IPS-20b (cell line): Measurements from ENCODE around the gene ATP6V1B1.

ENCODE experiments used
- H3K27ac ChIP-seq: one replicate; pipeline ENCODE4 v1.5.1; 2013; ENCODE audit warnings: low read length
- H3K27me3 ChIP-seq: 2 replicates; pipeline ENCODE4 v1.6.1; 2013; ENCODE audit warnings: mild to moderate bottlenecking, low read length, inconsistent platforms; ENCODE audit not compliant: insufficient read depth
- H3K36me3 ChIP-seq: 2 replicates; pipeline ENCODE4 v1.6.1; 2013; ENCODE audit warnings: low read depth, mild to moderate bottlenecking, inconsistent platforms, low read length, moderate library complexity; ENCODE audit not compliant: insufficient read depth
- H3K4me1 ChIP-seq: 2 replicates; pipeline ENCODE4 v1.6.1; 2013; ENCODE audit warnings: mild to moderate bottlenecking, control low read depth, inconsistent platforms, low read length, moderate library complexity; ENCODE audit not compliant: insufficient read depth
- H3K4me3 ChIP-seq: 2 replicates; pipeline ENCODE4 v1.5.1; 2013; ENCODE audit warnings: mild to moderate bottlenecking, low read length, inconsistent platforms
- H3K9ac ChIP-seq: 2 replicates; pipeline ENCODE4 v1.6.1; 2013; ENCODE audit warnings: low read depth, mild to moderate bottlenecking, inconsistent platforms, low read length, moderate library complexity
- H3K9me3 ChIP-seq: 2 replicates; pipeline ENCODE4 v1.6.1; 2013; ENCODE audit warnings: mild to moderate bottlenecking, low read depth, low read length, inconsistent platforms; ENCODE audit not compliant: insufficient read depth

Gene ATP6V1B1

DNA sequence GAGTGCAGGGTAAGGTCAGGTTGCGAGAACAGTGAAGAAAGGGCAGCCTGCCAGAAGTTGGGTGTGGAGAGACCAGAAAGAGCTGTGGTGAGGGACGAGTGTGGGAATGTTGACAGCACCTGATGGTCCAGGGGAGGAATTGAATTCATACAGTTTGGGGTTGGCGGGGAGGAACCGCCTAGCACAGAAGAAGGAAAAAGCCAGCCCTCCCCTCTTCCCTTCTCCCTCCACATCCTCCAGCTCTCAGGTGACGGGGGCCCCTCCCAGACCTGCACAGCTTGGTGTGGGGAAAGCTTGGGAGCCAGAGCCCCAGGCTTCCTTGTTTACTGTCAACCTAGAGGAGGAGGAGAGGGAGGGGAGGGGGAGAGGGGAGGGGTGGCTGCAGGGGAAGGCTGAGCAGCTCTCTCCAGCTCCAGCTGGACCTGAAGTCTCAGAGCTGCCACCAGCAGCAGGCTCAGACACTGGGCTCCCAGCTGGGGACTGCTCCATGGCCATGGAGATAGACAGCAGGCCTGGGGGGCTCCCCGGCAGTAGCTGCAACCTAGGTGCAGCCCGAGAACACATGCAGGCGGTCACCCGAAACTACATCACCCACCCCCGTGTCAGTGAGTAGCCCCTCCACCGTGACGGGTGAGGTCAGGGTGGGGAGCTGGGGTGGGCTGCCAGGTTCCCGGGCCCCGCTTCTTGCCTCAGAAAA lies at the start of gene ATP6V1B1:
ATP6V1B1 (plus strand) TSS at position 433 of the 697 bp plus-strand sequence; CDS start at position 488, 55 bp downstream.
- H3K4me1 ChIP-seq: peaks cover 12% of the 10 kb centered on the region
- no peak within 1 kb of the TSS for H3K9ac ChIP-seq
- H3K27me3 ChIP-seq: peaks cover 64% of the 10 kb centered on the region
- no peaks in the 10 kb centered on the region for H3K9me3 ChIP-seq
- H3K27ac ChIP-seq: no peak within 1 kb of the TSS
- H3K36me3 ChIP-seq: no peaks in the 10 kb centered on the region
- no peak within 1 kb of the TSS for H3K4me3 ChIP-seq

DNA sequence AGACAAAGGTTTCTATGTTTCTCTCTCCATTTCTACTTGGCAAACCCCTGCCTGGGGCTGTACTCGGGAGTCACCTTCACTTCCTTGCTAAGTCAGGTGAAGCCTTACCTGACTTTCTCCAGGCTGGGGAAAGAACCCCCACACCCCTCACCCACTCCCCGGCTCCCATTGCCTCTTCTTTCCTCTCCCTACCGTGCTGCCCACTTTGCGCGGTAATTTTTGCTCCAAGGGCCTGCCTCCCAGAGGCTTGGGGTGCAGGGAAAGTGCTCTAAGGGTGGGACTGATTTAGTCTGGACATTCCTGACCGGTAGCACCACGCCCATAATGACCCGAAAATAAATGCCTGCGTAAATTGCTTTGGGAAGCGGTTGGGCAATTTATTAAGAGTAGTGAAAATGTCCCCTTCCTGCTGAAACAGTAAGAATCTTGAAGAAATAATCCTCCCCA lies 49.1 kb upstream of the ATP6V1B1 start:
- H3K4me1 ChIP-seq: peaks cover 4% of the 10 kb centered on the region; the same call in 1 of the 2 replicates
- H3K27me3 ChIP-seq: peaks cover 100% of the 10 kb centered on the region
- H3K9ac ChIP-seq: no peak overlapping the region
- H3K4me3 ChIP-seq: no peak overlapping the region
- H3K27ac ChIP-seq: no peak overlapping the region
- H3K9me3 ChIP-seq: peaks cover 4% of the 10 kb centered on the region; the same call in 1 of the 2 replicates
- H3K36me3 ChIP-seq: no peaks in the 10 kb centered on the region

DNA sequence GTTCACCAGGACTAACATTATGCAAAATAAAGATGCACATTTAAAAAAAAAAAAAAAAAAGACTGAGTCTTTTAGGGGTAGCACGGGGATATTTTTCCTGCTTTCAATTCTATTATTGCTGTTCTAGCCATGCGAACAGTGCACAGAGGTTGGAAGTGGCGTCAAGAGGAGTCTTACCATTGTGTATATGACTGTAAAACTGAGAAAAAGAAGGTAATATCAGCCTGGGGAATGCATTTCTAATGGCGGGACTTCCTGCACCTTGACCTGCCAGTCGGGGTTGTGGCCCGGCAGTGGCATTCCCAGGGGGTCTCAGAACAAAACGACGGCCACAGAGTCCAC lies 48.5 kb upstream of the ATP6V1B1 start:
- no peak overlapping the region for H3K9ac ChIP-seq

DNA sequence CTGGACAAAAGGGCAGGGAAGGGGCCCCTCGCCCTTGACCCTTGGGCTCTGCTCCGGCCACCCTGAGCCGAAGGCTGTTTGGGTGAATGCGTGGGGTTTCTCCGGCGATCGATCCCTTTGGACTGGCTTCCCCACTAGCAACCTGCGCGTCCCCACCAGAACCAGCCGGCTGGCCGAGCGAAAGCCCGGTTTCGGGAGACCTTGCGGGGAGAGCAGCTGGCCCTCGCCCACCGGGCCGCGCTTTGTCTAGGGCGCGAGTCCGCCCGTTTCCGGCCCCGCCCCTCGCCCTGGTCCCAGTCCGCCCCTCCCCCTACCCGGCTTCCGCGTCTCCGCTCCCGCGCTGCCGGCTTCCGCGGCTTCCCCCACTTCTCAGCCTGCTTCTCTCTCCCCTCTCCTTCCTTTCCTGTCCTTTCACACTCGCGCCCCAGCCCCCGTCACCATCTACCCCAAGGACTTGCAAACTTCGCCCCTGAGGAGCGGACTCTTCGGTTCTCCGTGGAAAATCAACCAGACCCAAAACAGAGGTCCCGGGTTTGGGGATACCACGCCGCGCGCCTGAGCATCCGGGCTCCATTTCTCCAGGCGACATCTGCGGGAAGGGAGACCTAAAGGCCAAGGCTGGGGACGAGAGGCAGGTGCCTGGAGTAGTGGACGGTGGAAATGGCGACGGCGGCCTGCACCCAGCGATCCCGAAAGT lies 48.0 kb upstream of the ATP6V1B1 start:
- H3K4me1 ChIP-seq: peaks cover 4% of the 10 kb centered on the region; the same call in 1 of the 2 replicates
- H3K36me3 ChIP-seq: no peaks in the 10 kb centered on the region
- H3K4me3 ChIP-seq: peak overlapping the region; percentile 59
- no peak overlapping the region for H3K27ac ChIP-seq
- peaks cover 4% of the 10 kb centered on the region; the same call in 1 of the 2 replicates for H3K9me3 ChIP-seq
- H3K27me3 ChIP-seq: peaks cover 100% of the 10 kb centered on the region
- no peak overlapping the region for H3K9ac ChIP-seq

More for the DNA sequence above, 48.5 kb upstream of the ATP6V1B1 start:
- H3K4me1 ChIP-seq: peaks cover 4% of the 10 kb centered on the region; the same call in 1 of the 2 replicates
- H3K27ac ChIP-seq: no peak overlapping the region
- H3K4me3 ChIP-seq: peak overlapping the region; percentile 59
- no peaks in the 10 kb centered on the region for H3K36me3 ChIP-seq
- H3K9me3 ChIP-seq: peaks cover 4% of the 10 kb centered on the region; the same call in 1 of the 2 replicates
- peaks cover 100% of the 10 kb centered on the region for H3K27me3 ChIP-seq

DNA sequence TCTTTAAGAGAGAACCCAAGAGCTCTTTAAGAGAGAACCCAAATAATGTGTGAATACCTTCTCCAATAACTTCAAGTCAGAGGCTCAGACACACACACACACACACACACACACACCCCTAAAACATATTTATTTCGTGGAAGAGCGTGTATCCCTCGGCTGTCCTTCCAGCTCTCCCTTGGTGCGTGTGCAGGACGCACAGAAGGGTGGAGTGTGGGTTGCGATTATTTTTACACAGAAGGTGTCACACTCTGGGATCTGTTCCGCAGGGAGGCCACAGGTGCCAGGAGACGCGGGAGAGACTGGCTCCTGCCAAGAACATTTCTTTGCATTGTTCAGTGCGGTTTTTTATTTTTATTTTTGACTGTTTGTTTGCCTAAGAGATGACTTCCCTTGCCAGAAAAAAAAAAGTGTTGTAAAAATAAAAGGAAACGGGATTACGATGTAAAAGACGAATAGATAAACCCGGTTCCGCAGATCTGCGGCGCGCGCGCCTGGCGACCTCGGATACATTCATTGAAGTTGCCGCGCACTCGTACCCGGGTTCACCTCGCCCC lies 47.3 kb upstream of the ATP6V1B1 start:
- no peak overlapping the region for H3K9ac ChIP-seq
- peaks cover 4% of the 10 kb centered on the region; the same call in 1 of the 2 replicates for H3K4me1 ChIP-seq
- H3K36me3 ChIP-seq: no peaks in the 10 kb centered on the region
- peaks cover 4% of the 10 kb centered on the region; the same call in 1 of the 2 replicates for H3K9me3 ChIP-seq
- peaks cover 100% of the 10 kb centered on the region for H3K27me3 ChIP-seq
- no peak overlapping the region for H3K27ac ChIP-seq
- H3K4me3 ChIP-seq: peak overlapping the region; percentile 59; the same call in 1 of the 2 replicates

DNA sequence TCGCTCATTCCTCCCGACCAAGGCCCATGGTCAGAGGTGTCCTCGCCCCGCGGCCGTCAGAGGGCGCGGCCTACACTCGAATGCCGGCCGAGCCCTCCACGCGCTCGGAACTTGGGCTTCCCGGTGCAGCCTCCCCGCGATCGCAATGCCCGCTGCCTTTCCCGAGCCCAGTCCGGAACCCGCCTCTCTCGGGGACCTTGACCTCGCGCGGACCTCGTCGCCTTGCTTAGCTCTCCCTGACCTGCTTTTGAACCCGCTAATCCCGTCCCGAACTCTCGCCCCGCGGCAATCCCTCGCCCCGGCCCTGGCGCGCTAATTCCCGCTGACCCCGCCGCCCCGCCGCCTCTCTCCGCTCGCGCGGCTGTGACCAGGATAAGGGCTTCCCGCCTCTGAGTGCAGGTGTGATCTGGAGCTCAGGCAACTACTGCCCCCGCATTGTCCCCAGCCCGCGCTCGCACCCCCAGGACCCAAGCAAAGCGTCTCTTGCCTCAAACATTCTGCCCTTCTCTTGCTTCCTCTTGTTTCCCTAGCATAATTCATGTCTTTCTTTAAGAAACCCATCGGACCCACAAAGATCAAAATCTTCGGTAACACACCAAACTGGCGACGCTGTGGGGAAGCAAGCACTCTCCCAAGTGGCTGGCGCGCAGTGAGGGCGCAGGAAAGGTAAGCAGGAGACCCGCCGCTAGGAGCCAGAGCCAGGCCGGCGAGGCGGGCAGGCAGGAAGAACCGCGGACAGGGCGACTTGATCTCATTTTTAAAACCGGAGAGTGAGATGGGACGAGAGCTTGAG lies 46.6 kb upstream of the ATP6V1B1 start:
- H3K9ac ChIP-seq: no peak overlapping the region
- peaks cover 4% of the 10 kb centered on the region; the same call in 1 of the 2 replicates for H3K4me1 ChIP-seq
- peaks cover 100% of the 10 kb centered on the region for H3K27me3 ChIP-seq
- H3K27ac ChIP-seq: no peak overlapping the region
- H3K4me3 ChIP-seq: peak overlapping the region; percentile 43; the same call in 1 of the 2 replicates
- peaks cover 4% of the 10 kb centered on the region; the same call in 1 of the 2 replicates for H3K9me3 ChIP-seq
- H3K36me3 ChIP-seq: no peaks in the 10 kb centered on the region

DNA sequence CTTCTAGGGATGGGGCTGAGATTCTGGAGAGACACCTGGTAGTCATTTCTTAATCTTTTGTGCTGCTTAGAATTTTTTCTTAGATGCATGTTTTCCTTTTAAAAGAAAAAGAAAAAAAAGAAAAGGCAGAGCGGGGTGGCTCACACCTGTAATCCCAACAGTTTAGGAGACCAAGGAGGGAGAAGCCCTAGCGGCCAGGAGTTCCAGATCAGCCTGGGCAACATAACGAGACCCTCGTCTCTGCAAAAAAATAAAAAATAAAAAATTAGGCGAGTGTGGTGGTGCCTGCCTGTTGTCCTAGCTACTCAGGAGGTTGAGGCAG lies 46.0 kb upstream of the ATP6V1B1 start:
- Histone ChIP-seq H3K4me1 (peaks cover 4% of the 10 kb centered on the region; the same call in 1 of the 2 replicates), H3K4me3 (no peak overlapping the region), H3K27ac (no peak overlapping the region), H3K9me3 (no peaks in the 10 kb centered on the region; the same call in 1 of the 2 replicates), H3K9ac (no peak overlapping the region), H3K36me3 (no peaks in the 10 kb centered on the region), H3K27me3 (peaks cover 100% of the 10 kb centered on the region)

DNA sequence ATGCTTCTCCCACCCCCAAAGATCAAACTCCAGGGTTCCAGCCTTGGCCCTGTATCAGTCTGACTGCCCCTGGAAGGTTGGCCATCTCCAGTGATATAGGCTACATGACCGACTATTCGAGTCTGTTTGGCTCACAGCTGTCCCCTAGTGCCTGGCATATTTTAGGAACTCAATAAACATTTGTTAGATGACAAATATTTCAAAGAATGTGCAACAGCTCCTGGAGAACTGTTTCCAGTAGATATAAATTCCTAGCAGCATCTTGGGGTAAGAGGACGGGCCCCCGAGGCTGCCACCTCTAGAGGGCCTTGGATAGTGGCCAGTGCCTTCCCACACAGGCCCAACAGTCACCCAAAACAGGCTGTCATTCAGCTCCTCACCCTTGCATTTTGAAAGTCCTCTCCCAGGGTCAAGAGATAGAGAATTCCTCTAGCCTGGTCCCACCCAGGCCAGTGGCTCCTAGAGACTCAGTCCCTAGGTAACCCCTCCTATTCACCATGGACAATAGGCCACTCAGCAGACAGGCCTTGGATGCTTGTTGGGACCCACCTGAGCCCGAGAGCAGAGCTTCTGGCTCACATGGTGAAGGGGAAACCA lies 45.1 kb upstream of the ATP6V1B1 start:
- H3K27me3 ChIP-seq: peaks cover 100% of the 10 kb centered on the region

DNA sequence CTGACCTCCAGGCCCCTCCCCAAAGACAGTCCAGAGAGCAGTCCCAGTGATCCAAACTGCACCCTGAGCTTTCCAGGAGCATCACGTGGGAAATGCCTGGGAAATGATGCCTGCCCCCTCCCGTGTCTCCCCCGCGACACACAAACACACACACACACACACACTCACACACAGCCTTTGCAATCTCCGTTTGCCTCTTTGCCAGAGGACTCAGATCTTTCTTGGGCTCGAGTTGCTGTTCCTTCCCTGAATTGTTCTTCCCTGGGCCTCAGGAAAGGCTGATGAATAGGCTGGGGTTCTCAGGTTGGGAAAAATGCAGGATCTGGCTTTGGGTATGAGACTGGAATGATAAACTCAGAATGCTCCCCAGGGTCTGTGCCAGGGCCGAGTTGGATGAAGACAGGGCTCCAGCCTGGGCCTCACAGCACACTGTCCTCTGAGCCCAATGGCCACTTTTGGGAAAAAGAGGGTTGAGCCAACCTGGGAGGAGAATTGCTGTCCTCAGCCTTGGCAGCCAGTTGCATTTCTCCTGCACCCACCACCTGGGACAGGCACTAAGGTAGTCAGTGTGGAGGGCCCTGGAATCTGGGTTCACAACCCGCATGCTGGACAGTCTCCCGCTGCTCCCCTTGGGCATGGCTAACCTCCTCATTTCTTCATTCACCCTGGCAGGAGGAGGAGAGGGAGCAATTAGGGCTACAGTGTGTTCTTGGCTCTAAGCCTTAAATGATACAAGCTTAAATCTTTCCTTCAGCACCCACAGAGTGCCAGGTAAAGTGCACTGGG lies 43.9 kb upstream of the ATP6V1B1 start:
- Histone ChIP-seq H3K4me1 (peaks cover 4% of the 10 kb centered on the region; the same call in 1 of the 2 replicates), H3K9ac (no peak overlapping the region), H3K27me3 (peaks cover 100% of the 10 kb centered on the region), H3K36me3 (no peaks in the 10 kb centered on the region), H3K4me3 (no peak overlapping the region), H3K27ac (no peak overlapping the region), H3K9me3 (no peaks in the 10 kb centered on the region; the same call in 1 of the 2 replicates)

More for the DNA sequence above, 45.1 kb upstream of the ATP6V1B1 start:
- no peak overlapping the region for H3K9ac ChIP-seq
- H3K4me1 ChIP-seq: peaks cover 4% of the 10 kb centered on the region; the same call in 1 of the 2 replicates
- H3K4me3 ChIP-seq: no peak overlapping the region
- no peaks in the 10 kb centered on the region; the same call in 1 of the 2 replicates for H3K9me3 ChIP-seq
- no peak overlapping the region for H3K27ac ChIP-seq
- H3K36me3 ChIP-seq: no peaks in the 10 kb centered on the region

DNA sequence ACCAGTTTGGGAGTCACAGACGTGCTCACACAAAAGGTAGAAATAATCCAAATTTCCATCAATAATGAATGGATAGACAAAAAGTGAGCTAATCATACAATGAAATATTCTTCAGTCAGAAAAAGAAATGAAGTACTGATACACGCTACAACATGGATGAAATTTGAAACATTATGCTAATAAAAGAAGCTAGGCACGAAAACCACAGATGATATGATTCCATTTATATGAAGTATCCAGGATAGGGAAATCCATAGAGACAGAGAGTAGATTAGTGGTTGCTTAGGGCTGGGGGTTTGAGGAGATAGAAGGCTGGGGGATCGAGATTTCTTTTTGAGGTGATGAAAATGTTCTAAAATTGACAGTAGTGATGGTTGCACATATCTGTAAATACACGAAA lies 43.0 kb upstream of the ATP6V1B1 start:
- H3K27ac ChIP-seq: no peak overlapping the region
- H3K4me1 ChIP-seq: peaks cover 3% of the 10 kb centered on the region; the same call in 1 of the 2 replicates
- H3K36me3 ChIP-seq: no peaks in the 10 kb centered on the region
- no peak overlapping the region for H3K9ac ChIP-seq
- H3K27me3 ChIP-seq: peaks cover 100% of the 10 kb centered on the region
- no peaks in the 10 kb centered on the region; the same call in 1 of the 2 replicates for H3K9me3 ChIP-seq
- no peak overlapping the region for H3K4me3 ChIP-seq
